ENCODE data around the gene SYT7.

DNA sequence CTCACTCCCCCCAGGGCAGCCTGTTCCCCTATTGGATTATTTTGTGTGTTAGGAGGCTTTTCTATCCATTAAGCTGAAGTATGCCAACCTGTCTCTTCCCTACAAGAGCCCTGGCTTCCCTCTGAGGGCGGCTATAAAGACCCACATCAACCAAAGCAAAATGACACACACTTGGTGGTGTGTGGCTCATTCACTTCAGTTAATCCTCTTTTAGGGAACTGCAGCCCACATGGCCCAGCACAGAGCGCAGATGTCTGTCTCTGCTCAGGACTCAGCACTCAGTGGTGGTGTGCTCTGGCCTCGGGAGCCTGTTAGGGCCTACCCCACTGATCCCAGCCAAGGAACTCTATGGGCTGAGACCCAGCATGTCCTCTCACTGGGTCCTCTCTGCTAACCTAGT is 104.5 kb downstream of the SYT7 start:
- TF ChIP-seq YY1 (IDR thresholded peaks at IDR 0.05; ENCODE audit: insufficient read depth, insufficient read length), result no peak
- no peak for TF ChIP-seq ZNF274 (IDR thresholded peaks at IDR 0.05; ENCODE audit: low read depth, low read length)
- TF ChIP-seq SUZ12 (IDR thresholded peaks at IDR 0.05; ENCODE audit: extremely low read depth, insufficient read depth, insufficient read length), result no peak
